Measurements from ENCODE around the gene RYR1. TPM values are rescaled to one million over a fixed set of nuclear protein-coding genes. Genes with fewer than 3 reads are reported as not detected.

The RYR1 gene
- total and polyA plus RNA-seq, 2 donors (not counting 1 experiment from before 2014, with no cell fraction given): 0.43 to 3.8 TPM

DNA sequence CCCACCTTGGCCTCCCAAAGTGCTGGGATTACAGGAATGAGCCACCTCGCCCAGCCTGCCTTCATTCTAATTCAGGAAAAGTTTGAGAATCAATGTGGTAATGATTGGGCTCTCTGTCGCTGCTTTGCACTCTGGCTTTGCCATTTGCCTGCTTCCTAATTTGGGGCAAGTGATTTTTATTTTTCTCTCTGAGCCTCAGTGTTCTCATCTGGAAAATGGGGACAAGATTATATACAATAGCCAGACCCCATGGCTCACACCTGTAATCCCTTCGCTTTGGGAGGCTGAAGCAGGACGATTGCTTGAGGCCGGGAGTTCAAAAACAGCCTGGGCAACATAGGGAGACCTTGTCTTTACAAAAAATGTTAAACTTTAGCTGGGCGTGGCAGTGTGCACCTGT is 3.8 kb downstream of the RYR1 start:
- Mint-ChIP-seq H3K27me3 (peaks cover 22% of the 10 kb centered on the region), H3K4me1 (peaks cover 13% of the 10 kb centered on the region), H3K27ac (no peak overlapping the region), H3K4me3 (no peak overlapping the region), H3K9me3 (ENCODE audit: insufficient read depth) (no peaks in the 10 kb centered on the region)
- H3K4me3 ChIP-seq (ENCODE audit: control extremely low read depth in 1 of 5, extremely low read depth in 1 of 5, insufficient read depth in 1 of 5, low read depth in 2 of 5, low read length in 4 of 5): no peak overlapping the region
- intact Hi-C loops (cut with micrococcal nuclease): no loop called here
- peaks cover 0 to 21% (median 7%) of the 10 kb centered on the region in 4 experiments for H3K27me3 ChIP-seq (replicated peaks in 1 of 4; ENCODE audit: control extremely low read depth in 1 of 4, control insufficient read depth in 3 of 4, insufficient read depth in 4 of 4, low read length in 3 of 4)
- H4K20me1 ChIP-seq (ENCODE audit: control insufficient read depth, insufficient read depth, low read length, poor library complexity, severe bottlenecking): no peaks in the 10 kb centered on the region
- no peak overlapping the region for H3K9ac ChIP-seq (ENCODE audit: low read length)
- ChIA-PET POLR2A (no interaction called here), CTCF (interaction anchor here (0.5 kb wide), 1 partner anchor 1983 kb away, joined by 3 read pairs; no protein-coding TSS in a partner anchor)
- DNase-seq (no peak), ATAC-seq (ENCODE audit: low read depth) (no peak)
- H3K4me2 ChIP-seq (replicated peaks; ENCODE audit: low read depth, low read length, poor library complexity, severe bottlenecking): no peak overlapping the region
- no peak for TF ChIP-seq CTCF (IDR thresholded peaks at IDR 0.05)
- TF ChIP-seq EZH2 (IDR thresholded peaks at IDR 0.05; ENCODE audit: borderline replicate concordance, insufficient read depth, low read depth, low read length, poor library complexity, severe bottlenecking): no peak
- no peak overlapping the region for H2AFZ ChIP-seq (ENCODE audit: insufficient read depth, low read depth, low read length, poor library complexity, severe bottlenecking)
- 91% methylated on average over 4 of the region's 6 CpGs for WGBS (ENCODE audit: insufficient coverage)
- no peaks in the 10 kb centered on the region for H3K79me2 ChIP-seq (ENCODE audit: control insufficient read depth, insufficient read depth, low read length)
- H3K27ac ChIP-seq (ENCODE audit: low read length in 2 of 2): no peak overlapping the region
- peaks cover 4 to 5% of the 10 kb centered on the region in 2 donors for H3K4me1 ChIP-seq (ENCODE audit: control insufficient read depth in 2 of 2, insufficient read depth in 2 of 2, low read length in 2 of 2)
- peaks cover 0 to 3% (median 0%) of the 10 kb centered on the region in 3 donors for H3K9me3 ChIP-seq (ENCODE audit: control extremely low read depth in 1 of 3, control insufficient read depth in 2 of 3, insufficient read depth in 1 of 3, low read length in 2 of 3)
- H3K36me3 ChIP-seq (replicated peaks in 1 of 2; ENCODE audit: control extremely low read depth in 1 of 2, control insufficient read depth in 1 of 2, extremely low read depth in 1 of 2, insufficient read depth in 2 of 2, low read length in 1 of 2): no peaks in the 10 kb centered on the region

GRCh38 chr19:38437917-38438316 is 4.4 kb downstream of the RYR1 start:
- no peak for TF ChIP-seq CTCF (IDR thresholded peaks at IDR 0.05)
- TF ChIP-seq EZH2 (IDR thresholded peaks at IDR 0.05; ENCODE audit: borderline replicate concordance, insufficient read depth, low read depth, low read length, poor library complexity, severe bottlenecking): no peak
- no peak for ATAC-seq (ENCODE audit: low read depth)
- Histone ChIP-seq H3K36me3 (replicated peaks in 1 of 2; ENCODE audit: control extremely low read depth in 1 of 2, control insufficient read depth in 1 of 2, extremely low read depth in 1 of 2, insufficient read depth in 2 of 2, low read length in 1 of 2) (no peaks in the 10 kb centered on the region), H3K27ac (ENCODE audit: low read length in 2 of 2) (no peak overlapping the region), H4K20me1 (ENCODE audit: control insufficient read depth, insufficient read depth, low read length, poor library complexity, severe bottlenecking) (no peaks in the 10 kb centered on the region), H3K4me3 (ENCODE audit: control extremely low read depth in 1 of 5, extremely low read depth in 1 of 5, insufficient read depth in 1 of 5, low read depth in 2 of 5, low read length in 4 of 5) (no peak overlapping the region), H3K79me2 (ENCODE audit: control insufficient read depth, insufficient read depth, low read length) (no peaks in the 10 kb centered on the region), H3K27me3 (replicated peaks in 1 of 4; ENCODE audit: control extremely low read depth in 1 of 4, control insufficient read depth in 3 of 4, insufficient read depth in 4 of 4, low read length in 3 of 4) (peaks cover 0 to 18% (median 7%) of the 10 kb centered on the region in 4 experiments), H3K4me1 (ENCODE audit: control insufficient read depth in 2 of 2, insufficient read depth in 2 of 2, low read length in 2 of 2) (peaks cover 4 to 5% of the 10 kb centered on the region in 2 donors), H3K9me3 (ENCODE audit: control extremely low read depth in 1 of 3, control insufficient read depth in 2 of 3, insufficient read depth in 1 of 3, low read length in 2 of 3) (peaks cover 0 to 3% (median 0%) of the 10 kb centered on the region in 3 donors), H2AFZ (ENCODE audit: insufficient read depth, low read depth, low read length, poor library complexity, severe bottlenecking) (no peak overlapping the region), H3K9ac (ENCODE audit: low read length) (no peak overlapping the region), H3K4me2 (replicated peaks; ENCODE audit: low read depth, low read length, poor library complexity, severe bottlenecking) (no peak overlapping the region)
- ChIA-PET POLR2A (no interaction called here), CTCF (no interaction called here)
- 95% methylated on average over 1 of the region's 2 CpGs for WGBS (ENCODE audit: insufficient coverage)
- intact Hi-C loops (cut with micrococcal nuclease): no loop called here
- no peaks in the 10 kb centered on the region for H3K9me3 Mint-ChIP-seq (ENCODE audit: insufficient read depth)
- H3K4me1 Mint-ChIP-seq: peaks cover 13% of the 10 kb centered on the region
- H3K27ac Mint-ChIP-seq: no peak overlapping the region
- no peak for DNase-seq
- no peak overlapping the region for H3K4me3 Mint-ChIP-seq
- H3K27me3 Mint-ChIP-seq: peaks cover 22% of the 10 kb centered on the region

Data from B cell (primary cell).